ENCODE results near the gene VILL.

- TF ChIP-seq, protein P1, sequence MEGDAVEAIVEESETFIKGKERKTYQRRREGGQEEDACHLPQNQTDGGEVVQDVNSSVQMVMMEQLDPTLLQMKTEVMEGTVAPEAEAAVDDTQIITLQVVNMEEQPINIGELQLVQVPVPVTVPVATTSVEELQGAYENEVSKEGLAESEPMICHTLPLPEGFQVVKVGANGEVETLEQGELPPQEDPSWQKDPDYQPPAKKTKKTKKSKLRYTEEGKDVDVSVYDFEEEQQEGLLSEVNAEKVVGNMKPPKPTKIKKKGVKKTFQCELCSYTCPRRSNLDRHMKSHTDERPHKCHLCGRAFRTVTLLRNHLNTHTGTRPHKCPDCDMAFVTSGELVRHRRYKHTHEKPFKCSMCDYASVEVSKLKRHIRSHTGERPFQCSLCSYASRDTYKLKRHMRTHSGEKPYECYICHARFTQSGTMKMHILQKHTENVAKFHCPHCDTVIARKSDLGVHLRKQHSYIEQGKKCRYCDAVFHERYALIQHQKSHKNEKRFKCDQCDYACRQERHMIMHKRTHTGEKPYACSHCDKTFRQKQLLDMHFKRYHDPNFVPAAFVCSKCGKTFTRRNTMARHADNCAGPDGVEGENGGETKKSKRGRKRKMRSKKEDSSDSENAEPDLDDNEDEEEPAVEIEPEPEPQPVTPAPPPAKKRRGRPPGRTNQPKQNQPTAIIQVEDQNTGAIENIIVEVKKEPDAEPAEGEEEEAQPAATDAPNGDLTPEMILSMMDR (IDR thresholded peaks at IDR 0.05), result no peak
- TF ChIP-seq ZSCAN20 (CRISPR knock-in tag; IDR thresholded peaks at IDR 0.05) (no peak), EP300 (IDR thresholded peaks at IDR 0.05) (no peak), POLR2A (IDR thresholded peaks at IDR 0.05; ENCODE audit: low read length) (no peak), RNF2 (IDR thresholded peaks at IDR 0.05; ENCODE audit: borderline replicate concordance, low read depth) (no peak), JUN (IDR thresholded peaks at IDR 0.05) (no peak), SMC3 (IDR thresholded peaks at IDR 0.05) (no peak), MAFK (IDR thresholded peaks at IDR 0.05; ENCODE audit: partially characterized antibody) (no peak), KDM5A (IDR thresholded peaks at IDR 0.05) (no peak), BHLHE40 (IDR thresholded peaks at IDR 0.05; ENCODE audit: low read depth, low read length) (no peak), EHMT2 (IDR thresholded peaks at IDR 0.05; ENCODE audit: low read depth) (no peak)
- TF ChIP-seq, protein P2, sequence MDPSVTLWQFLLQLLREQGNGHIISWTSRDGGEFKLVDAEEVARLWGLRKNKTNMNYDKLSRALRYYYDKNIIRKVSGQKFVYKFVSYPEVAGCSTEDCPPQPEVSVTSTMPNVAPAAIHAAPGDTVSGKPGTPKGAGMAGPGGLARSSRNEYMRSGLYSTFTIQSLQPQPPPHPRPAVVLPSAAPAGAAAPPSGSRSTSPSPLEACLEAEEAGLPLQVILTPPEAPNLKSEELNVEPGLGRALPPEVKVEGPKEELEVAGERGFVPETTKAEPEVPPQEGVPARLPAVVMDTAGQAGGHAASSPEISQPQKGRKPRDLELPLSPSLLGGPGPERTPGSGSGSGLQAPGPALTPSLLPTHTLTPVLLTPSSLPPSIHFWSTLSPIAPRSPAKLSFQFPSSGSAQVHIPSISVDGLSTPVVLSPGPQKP (IDR thresholded peaks at IDR 0.05; ENCODE audit: low read depth, low read length), result no peak
- TF ChIP-seq, protein P3, sequence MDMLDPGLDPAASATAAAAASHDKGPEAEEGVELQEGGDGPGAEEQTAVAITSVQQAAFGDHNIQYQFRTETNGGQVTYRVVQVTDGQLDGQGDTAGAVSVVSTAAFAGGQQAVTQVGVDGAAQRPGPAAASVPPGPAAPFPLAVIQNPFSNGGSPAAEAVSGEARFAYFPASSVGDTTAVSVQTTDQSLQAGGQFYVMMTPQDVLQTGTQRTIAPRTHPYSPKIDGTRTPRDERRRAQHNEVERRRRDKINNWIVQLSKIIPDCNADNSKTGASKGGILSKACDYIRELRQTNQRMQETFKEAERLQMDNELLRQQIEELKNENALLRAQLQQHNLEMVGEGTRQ (IDR thresholded peaks at IDR 0.05), result no peak
Measured at GRCh38 chr3:37987751-37988179, 2.8 kb upstream of the VILL start.
